Stimulated activated CD8-positive, alpha-beta memory T cell treated with anti-CD3 and anti-CD28 coated beads, Interleukin-4, amount 100 ng/mL, for 4 hours (primary cell): ENCODE measurements around the gene MACROD2.

Source experiments
- DNase-seq, 2 donors: peaks; one replicate each; pipeline ENCODE4 v3.0.0-alpha.2; 2020; ENCODE audit warnings: low read depth in 2 of 2, low spot score in 1 of 2

MACROD2 gene

GRCh38 chr20:14332866-14333265, 337.6 kb downstream of the MACROD2 start:
- no peak for DNase-seq

- no peak for DNase-seq
Measured at GRCh38 chr20:14333721-14334120, 338.4 kb downstream of the MACROD2 start.

GRCh38 chr20:14334306-14334930, 339.1 kb downstream of the MACROD2 start:
- DNase-seq = no peak

GRCh38 chr20:14335052-14335451, 339.7 kb downstream of the MACROD2 start:
- DNase-seq = no peak

GRCh38 chr20:14336686-14337085, 341.4 kb downstream of the MACROD2 start:
- DNase-seq = no peak

GRCh38 chr20:14337400-14338171, 342.3 kb downstream of the MACROD2 start, which contains the start of gene FLRT3:
TSS of gene FLRT3 (minus strand) at chr20:14337612. CDS start at chr20:14327506, 10,106 bp downstream.
- no peak for DNase-seq

GRCh38 chr20:14341801-14342200, 346.5 kb downstream of the MACROD2 start:
- no peak for DNase-seq

- DNase-seq = no peak
Measured at GRCh38 chr20:14342918-14343317, 347.6 kb downstream of the MACROD2 start.

GRCh38 chr20:14343491-14344065, 348.3 kb downstream of the MACROD2 start:
- no peak for DNase-seq

- no peak for DNase-seq
Measured at GRCh38 chr20:14344746-14345145, 349.4 kb downstream of the MACROD2 start.

GRCh38 chr20:14355791-14356190, 360.5 kb downstream of the MACROD2 start:
- no peak for DNase-seq

- no peak for DNase-seq
Measured at GRCh38 chr20:14360416-14360815, 365.1 kb downstream of the MACROD2 start.

GRCh38 chr20:14361509-14362345, 366.4 kb downstream of the MACROD2 start:
- no peak for DNase-seq

GRCh38 chr20:14374196-14374595, 378.9 kb downstream of the MACROD2 start:
- DNase-seq = no peak

- DNase-seq = no peak
Measured at GRCh38 chr20:14375416-14375985, 380.2 kb downstream of the MACROD2 start.

GRCh38 chr20:14378326-14378725, 383.0 kb downstream of the MACROD2 start:
- DNase-seq = no peak

GRCh38 chr20:14383335-14383734, 388.0 kb downstream of the MACROD2 start:
- no peak for DNase-seq

GRCh38 chr20:14384416-14385175, 389.3 kb downstream of the MACROD2 start:
- DNase-seq = no peak

GRCh38 chr20:14385176-14385740, 389.9 kb downstream of the MACROD2 start:
- no peak for DNase-seq

- no peak for DNase-seq
Measured at GRCh38 chr20:14386726-14387125, 391.4 kb downstream of the MACROD2 start.
